HG02571 (cell line): ENCODE data around the gene PAX7.
"Not testable (repeated sequence)": the region's sequence is repeated elsewhere in the genome, so short reads cannot be mapped to it uniquely, and the experiment has no call there.

Experiments used
- ATAC-seq: cut with Tn5 transposase; IDR thresholded peaks from one replicate; pipeline ENCODE4 v1.9.1; 2021; ENCODE audit warnings: mild to moderate bottlenecking, moderate library complexity; ENCODE audit not compliant: unreplicated experiment

The PAX7 gene

GRCh38 chr1:18630511-18631495 lies at the start of gene PAX7:
Gene PAX7, plus strand, starts transcription at chr1:18630846. Its CDS starts 758 bp downstream, at chr1:18631604.
- no peak for ATAC-seq

GRCh38 chr1:18581420-18581880 lies 49.2 kb upstream of the PAX7 start:
- ATAC-seq, result no peak

- ATAC-seq, result no peak
Observed at GRCh38 chr1:18582890-18583289, 47.8 kb upstream of the PAX7 start.

GRCh38 chr1:18583326-18583941 lies 47.2 kb upstream of the PAX7 start:
- no peak for ATAC-seq

- not testable (repeated sequence) for ATAC-seq
Observed at GRCh38 chr1:18586016-18586415, 44.6 kb upstream of the PAX7 start.

- no peak for ATAC-seq
Observed at GRCh38 chr1:18588093-18588492, 42.6 kb upstream of the PAX7 start.

GRCh38 chr1:18592368-18592767 lies 38.3 kb upstream of the PAX7 start:
- no peak for ATAC-seq

GRCh38 chr1:18597160-18598042 lies 33.2 kb upstream of the PAX7 start:
- ATAC-seq, result no peak

GRCh38 chr1:18599086-18599485 lies 31.6 kb upstream of the PAX7 start:
- ATAC-seq, result no peak

- no peak for ATAC-seq
Observed at GRCh38 chr1:18599704-18600103, 30.9 kb upstream of the PAX7 start.

GRCh38 chr1:18602533-18603211 lies 28.0 kb upstream of the PAX7 start:
- no peak for ATAC-seq

- no peak for ATAC-seq
Observed at GRCh38 chr1:18603212-18603852, 27.3 kb upstream of the PAX7 start.

GRCh38 chr1:18606443-18607288 lies 24.0 kb upstream of the PAX7 start:
- ATAC-seq, result no peak

- ATAC-seq, result no peak
Observed at GRCh38 chr1:18607289-18607760, 23.3 kb upstream of the PAX7 start.

- ATAC-seq, result no peak
Observed at GRCh38 chr1:18608534-18608933, 22.1 kb upstream of the PAX7 start.

- ATAC-seq, result no peak
Observed at GRCh38 chr1:18611311-18611710, 19.3 kb upstream of the PAX7 start.

- ATAC-seq, result no peak
Observed at GRCh38 chr1:18612073-18612472, 18.6 kb upstream of the PAX7 start.

- no peak for ATAC-seq
Observed at GRCh38 chr1:18614069-18614735, 16.4 kb upstream of the PAX7 start.
